Nephron progenitor cell (in vitro differentiated cells): ENCODE data around the gene UBXN1.

ENCODE experiments used
- DNase-seq: peaks from one replicate; pipeline ENCODE4 v3.0.0; 2021
- H3K27ac Mint-ChIP-seq: 2 replicates; pipeline ENCODE4 v1.8.0; 2021; ENCODE audit warnings: mild to moderate bottlenecking, moderate library complexity, mixed read lengths
- H3K27me3 Mint-ChIP-seq: 2 replicates; pipeline ENCODE4 v1.8.0; 2021; ENCODE audit warnings: mild to moderate bottlenecking, low read depth, mixed read lengths; ENCODE audit not compliant: poor library complexity
- H3K36me3 Mint-ChIP-seq: 2 replicates; pipeline ENCODE4 v1.8.0; 2021; ENCODE audit warnings: low read depth, mixed read lengths
- H3K4me1 Mint-ChIP-seq: 2 replicates; pipeline ENCODE4 v1.8.0; 2021; ENCODE audit warnings: mixed read lengths
- H3K4me3 Mint-ChIP-seq: 2 replicates; pipeline ENCODE4 v1.8.0; 2021; ENCODE audit warnings: mild to moderate bottlenecking, moderate library complexity, mixed read lengths
- H3K9me3 Mint-ChIP-seq: 2 replicates; pipeline ENCODE4 v1.8.0; 2021; ENCODE audit warnings: mild to moderate bottlenecking, moderate library complexity, mixed read lengths
- CTCF ChIP-seq: fragments of 200-600 bp; sonication (generic); IDR thresholded peaks from 2 replicates; pipeline ENCODE4 v1.5.0; 2021; ENCODE audit warnings: antibody characterized with exemption

The UBXN1 gene

GRCh38 chr11:62678770-62679696 lies at the start of gene UBXN1:
TSS of gene UBXN1 (minus strand) at chr11:62679073. CDS start at chr11:62678923, 150 bp downstream.
- H3K9me3 Mint-ChIP-seq, result no peaks in the 10 kb centered on the region
- peaks cover 26% of the 10 kb centered on the region for H3K36me3 Mint-ChIP-seq
- TF ChIP-seq CTCF, result no peak
- H3K4me1 Mint-ChIP-seq, result peaks cover 38% of the 10 kb centered on the region
- H3K27ac Mint-ChIP-seq, result peak within 1 kb of the TSS; percentile 89
- peak within 1 kb of the TSS; percentile 88 for H3K4me3 Mint-ChIP-seq
- H3K27me3 Mint-ChIP-seq, result no peaks in the 10 kb centered on the region
- DNase-seq, result peak; percentile 79

GRCh38 chr11:62728171-62728988 lies 49.5 kb upstream of the UBXN1 start, which contains the start of gene TTC9C:
TSS of gene TTC9C (plus strand) at chr11:62728486. CDS start at chr11:62728849, 363 bp downstream.
- Mint-ChIP-seq H3K9me3 (no peaks in the 10 kb centered on the region), H3K4me1 (peaks cover 52% of the 10 kb centered on the region), H3K36me3 (peaks cover 28% of the 10 kb centered on the region), H3K27me3 (peaks cover 3% of the 10 kb centered on the region), H3K27ac (peak within 1 kb of the TSS; percentile 100), H3K4me3 (peak within 1 kb of the TSS; percentile 98)
- no peak for TF ChIP-seq CTCF
- DNase-seq, result peak; percentile 83

GRCh38 chr11:62727872-62728170 lies 48.9 kb upstream of the UBXN1 start:
- H3K27ac Mint-ChIP-seq, result peak overlapping the region; percentile 100
- peaks cover 52% of the 10 kb centered on the region for H3K4me1 Mint-ChIP-seq
- peak; percentile 81 for DNase-seq
- TF ChIP-seq CTCF, result no peak
- H3K4me3 Mint-ChIP-seq, result peak overlapping the region; percentile 98
- no peaks in the 10 kb centered on the region for H3K9me3 Mint-ChIP-seq
- peaks cover 28% of the 10 kb centered on the region for H3K36me3 Mint-ChIP-seq
- peaks cover 3% of the 10 kb centered on the region for H3K27me3 Mint-ChIP-seq

GRCh38 chr11:62727165-62727871 lies 48.4 kb upstream of the UBXN1 start, which contains the start of gene HNRNPUL2:
TSS of gene HNRNPUL2 (minus strand) at chr11:62727457. CDS start at chr11:62727156, 301 bp downstream.
- DNase-seq, result peak; percentile 97
- TF ChIP-seq CTCF, result no peak
- H3K4me1 Mint-ChIP-seq, result peaks cover 57% of the 10 kb centered on the region

GRCh38 chr11:62726915-62727164 lies 48.0 kb upstream of the UBXN1 start:
- H3K9me3 Mint-ChIP-seq, result no peaks in the 10 kb centered on the region
- H3K27ac Mint-ChIP-seq, result no peak overlapping the region
- H3K4me1 Mint-ChIP-seq, result peaks cover 62% of the 10 kb centered on the region
- no peak for DNase-seq
- no peak for TF ChIP-seq CTCF
- peaks cover 37% of the 10 kb centered on the region for H3K36me3 Mint-ChIP-seq
- H3K27me3 Mint-ChIP-seq, result peaks cover 3% of the 10 kb centered on the region
- H3K4me3 Mint-ChIP-seq, result peak overlapping the region; percentile 98

More at GRCh38 chr11:62727165-62727871, 48.4 kb upstream of the UBXN1 start, which contains the start of gene HNRNPUL2:
- Mint-ChIP-seq H3K27ac (peak within 1 kb of the TSS; percentile 100), H3K27me3 (peaks cover 3% of the 10 kb centered on the region), H3K4me3 (peak within 1 kb of the TSS; percentile 98), H3K36me3 (peaks cover 33% of the 10 kb centered on the region), H3K9me3 (no peaks in the 10 kb centered on the region)
